M059J (cell line): ENCODE results near the gene NLRC5. TPM values are rescaled to one million over a fixed set of nuclear protein-coding genes. Genes with fewer than 3 reads are reported as not detected.
A peak's percentile ranks its signal among the peaks of the same experiment; 100 is the strongest.
"Not testable (repeated sequence)": the region's sequence is repeated elsewhere in the genome, so short reads cannot be mapped to it uniquely, and the experiment has no call there.

Experiments used
- DNase-seq: peaks from one replicate; pipeline ENCODE4 v3.0.0-alpha.2; 2012; ENCODE audit warnings: low read depth
- total RNA-seq: library from RNA; depleted of rRNA; stranded (reverse); fragments of >200 nt; shearing (Covaris generic); gene quantifications from 2 replicates; pipeline ENCODE4 v1.2.3, GENCODE V29; 2014

The NLRC5 gene
- total RNA-seq, 1 experiment from 2014 or later, result 31.1 TPM

GRCh38 chr16:57071081-57071732 is 81.8 kb downstream of the NLRC5 start:
- not testable (repeated sequence) for DNase-seq

- peak; percentile 51 for DNase-seq
Observed at GRCh38 chr16:57071831-57072582, 82.7 kb downstream of the NLRC5 start.

GRCh38 chr16:57072616-57073275 is 83.4 kb downstream of the NLRC5 start:
- DNase-seq, result no peak

- DNase-seq, result no peak
Observed at GRCh38 chr16:57077714-57078113, 88.4 kb downstream of the NLRC5 start.

DNA sequence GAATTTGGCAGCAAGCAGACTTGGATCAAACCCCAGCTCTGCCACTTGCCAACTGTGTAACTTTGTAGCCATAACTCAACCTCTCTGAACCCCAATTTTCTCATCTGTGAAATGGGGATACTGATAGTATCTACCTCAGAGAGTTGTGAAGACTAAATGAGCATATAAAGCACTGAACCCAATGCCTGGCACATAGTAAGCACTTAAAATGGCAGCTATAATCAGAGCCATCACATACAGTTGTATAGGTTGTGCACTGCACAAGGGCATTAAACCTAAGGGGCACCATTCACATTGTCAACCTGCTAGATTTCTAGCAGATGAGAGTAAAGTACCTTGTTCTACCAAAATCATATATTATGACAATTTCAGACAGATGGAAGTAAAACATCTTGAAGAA is 92.4 kb downstream of the NLRC5 start:
- no peak for DNase-seq

- no peak for DNase-seq
Observed at GRCh38 chr16:57082664-57083063, 93.3 kb downstream of the NLRC5 start.

- no peak for DNase-seq
Observed at GRCh38 chr16:57083485-57084126, 94.2 kb downstream of the NLRC5 start.

- DNase-seq, result peak; percentile 64
Observed at GRCh38 chr16:57084257-57084770, 95.0 kb downstream of the NLRC5 start.

DNA sequence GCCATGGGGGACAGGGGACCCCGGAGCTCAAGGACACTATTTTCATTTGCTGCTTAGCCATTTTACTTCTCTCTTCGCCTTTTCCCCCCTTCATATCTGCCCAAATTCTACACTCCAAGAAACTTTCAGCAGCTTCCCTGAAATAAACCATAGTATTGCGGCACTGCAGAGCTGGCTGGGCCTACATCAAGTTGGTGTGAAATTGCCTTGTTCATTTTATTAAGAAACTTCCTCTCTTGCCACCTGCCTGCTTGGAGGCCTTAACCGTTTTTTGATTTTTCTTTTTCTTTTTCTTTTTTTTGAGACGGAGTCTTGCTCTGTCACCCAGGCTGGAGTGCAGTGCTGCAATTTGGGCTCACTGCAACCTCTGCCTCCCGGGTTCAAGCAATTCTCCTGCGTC is 95.6 kb downstream of the NLRC5 start:
- DNase-seq, result no peak

DNA sequence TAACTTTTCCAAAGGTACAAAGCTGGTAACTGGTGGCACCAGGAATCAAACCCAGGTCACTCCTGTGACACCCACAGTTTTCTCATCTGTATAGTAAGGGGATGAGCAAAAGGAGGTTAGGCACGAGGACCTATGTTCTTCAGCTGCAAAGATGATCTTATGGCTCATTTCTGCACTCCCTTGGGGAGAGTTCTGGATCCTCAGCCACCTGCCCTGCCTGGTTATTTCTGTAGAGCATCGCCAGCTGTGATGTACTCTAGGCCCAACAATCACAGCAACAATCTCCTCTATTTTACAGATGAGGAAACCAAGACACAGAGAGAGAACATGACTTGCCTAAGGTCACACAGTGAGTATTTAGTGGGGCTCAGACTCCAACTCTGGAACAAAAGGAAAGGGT is 97.6 kb downstream of the NLRC5 start:
- no peak for DNase-seq

DNA sequence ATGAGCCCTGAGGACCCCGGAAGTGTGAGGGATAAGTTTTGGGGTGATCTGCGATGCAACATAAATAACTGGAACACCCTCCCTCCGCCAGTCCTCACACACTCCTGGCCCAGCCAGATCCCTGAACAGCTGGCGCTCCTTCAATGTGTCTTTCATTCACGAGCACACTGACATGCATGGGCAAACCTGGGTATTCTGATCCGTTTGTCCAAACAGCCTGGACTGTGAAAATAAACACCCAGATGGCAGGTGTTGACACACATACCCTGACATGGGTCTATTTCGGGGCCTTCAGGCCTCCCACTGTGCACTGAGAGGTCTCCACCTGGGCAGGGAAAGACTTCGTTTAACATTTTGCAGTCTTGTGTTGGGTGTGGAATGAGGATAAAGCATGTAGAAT is 100.0 kb downstream of the NLRC5 start:
- no peak for DNase-seq

- DNase-seq, result peak; percentile 81
Observed at GRCh38 chr16:57091200-57091974, 102.0 kb downstream of the NLRC5 start.

DNA sequence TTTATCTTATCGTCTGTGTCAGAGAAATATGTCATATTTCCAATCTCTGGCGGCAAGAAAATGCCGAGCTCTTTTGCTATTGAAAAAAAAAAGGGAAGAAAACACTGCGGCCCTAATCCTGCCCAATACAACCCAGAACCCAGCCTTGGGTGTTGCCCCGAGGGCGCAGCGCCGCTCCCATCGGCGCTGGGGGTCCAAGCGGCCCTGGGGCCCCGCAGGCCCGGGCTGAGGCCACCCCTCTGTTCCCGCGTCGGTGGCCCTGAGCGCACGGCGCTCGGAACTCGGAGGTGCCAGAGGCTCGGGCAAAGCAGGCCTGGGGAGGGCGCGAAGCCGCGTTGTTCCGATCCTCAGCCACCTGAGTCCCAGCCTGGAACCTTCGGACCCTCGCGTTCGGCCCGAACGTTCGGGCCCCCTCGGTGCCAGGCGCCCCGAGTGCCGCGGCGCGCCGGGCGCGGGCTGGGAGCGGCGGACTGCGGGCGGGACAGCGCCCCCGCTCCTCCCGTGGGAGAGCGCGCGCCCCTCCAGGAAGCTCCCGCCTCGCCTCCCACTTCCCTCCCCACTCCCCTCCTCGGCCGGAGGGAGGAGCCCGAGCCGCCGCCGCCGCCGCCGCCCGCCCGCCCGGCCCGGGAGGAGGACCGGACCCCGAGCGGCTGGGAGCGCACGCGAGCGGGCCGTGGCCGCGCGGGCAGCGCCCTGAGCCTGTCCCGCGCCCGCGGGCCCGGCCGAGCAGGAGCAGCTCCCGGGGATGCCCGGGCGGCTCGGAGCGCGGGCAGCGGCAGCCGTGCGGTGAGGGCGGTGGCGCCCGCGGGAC is 102.8 kb downstream of the NLRC5 start, which contains the start of gene CPNE2:
TSS of gene CPNE2 (plus strand) at position 609 of the 811 bp plus-strand sequence. CDS start 18,160 bp downstream, outside the sequence.
- DNase-seq, result peak; percentile 54

- DNase-seq, result no peak
Observed at GRCh38 chr16:57092786-57093411, 103.5 kb downstream of the NLRC5 start.

GRCh38 chr16:57093666-57094564 is 104.6 kb downstream of the NLRC5 start:
- no peak for DNase-seq

DNA sequence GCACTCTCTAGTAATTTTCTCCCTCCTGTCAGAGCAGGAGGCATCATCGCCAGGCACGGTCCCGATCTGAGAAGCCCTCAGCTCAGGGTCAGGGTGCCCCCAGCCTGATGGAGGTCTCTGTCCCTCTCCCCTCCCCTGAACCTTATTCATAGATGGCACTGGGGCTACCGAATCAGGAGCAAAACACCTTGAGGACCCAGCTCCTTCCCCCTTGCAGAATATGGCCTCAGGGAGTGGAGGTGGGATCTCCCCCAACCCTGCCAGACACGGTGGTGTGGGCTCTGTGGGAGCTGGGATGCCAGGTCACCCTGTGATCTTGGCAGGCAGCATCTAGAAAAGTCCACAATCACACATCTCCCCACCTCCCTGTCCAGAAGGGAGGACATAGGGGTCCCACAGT is 105.6 kb downstream of the NLRC5 start:
- DNase-seq, result no peak

GRCh38 chr16:57096192-57096591 is 106.8 kb downstream of the NLRC5 start:
- no peak for DNase-seq

DNA sequence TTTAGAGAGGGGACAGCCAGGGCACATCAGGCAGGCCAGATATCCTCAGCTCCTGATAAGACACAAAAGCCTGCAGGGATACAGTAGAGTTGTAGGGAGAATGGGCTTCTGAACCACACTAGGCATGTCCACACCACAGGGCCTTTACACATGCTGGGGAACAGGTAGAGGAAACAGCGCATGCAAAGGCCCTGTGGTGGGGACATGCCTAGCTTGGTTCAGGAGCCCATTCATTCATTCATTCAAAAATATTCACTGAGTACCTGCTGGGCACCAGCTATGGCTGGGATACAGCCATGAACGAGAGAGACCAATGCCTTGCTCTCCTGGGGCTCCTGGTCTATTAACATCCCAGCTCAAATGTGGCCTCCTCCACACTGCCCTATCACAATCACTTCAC is 107.4 kb downstream of the NLRC5 start:
- DNase-seq, result no peak
